ENCODE results near the gene KLK7. TPM values are rescaled to one million over a fixed set of nuclear protein-coding genes. Genes with fewer than 3 reads are reported as not detected.

The KLK7 gene
- total RNA-seq, 1 experiment from 2014 or later = not detected

DNA sequence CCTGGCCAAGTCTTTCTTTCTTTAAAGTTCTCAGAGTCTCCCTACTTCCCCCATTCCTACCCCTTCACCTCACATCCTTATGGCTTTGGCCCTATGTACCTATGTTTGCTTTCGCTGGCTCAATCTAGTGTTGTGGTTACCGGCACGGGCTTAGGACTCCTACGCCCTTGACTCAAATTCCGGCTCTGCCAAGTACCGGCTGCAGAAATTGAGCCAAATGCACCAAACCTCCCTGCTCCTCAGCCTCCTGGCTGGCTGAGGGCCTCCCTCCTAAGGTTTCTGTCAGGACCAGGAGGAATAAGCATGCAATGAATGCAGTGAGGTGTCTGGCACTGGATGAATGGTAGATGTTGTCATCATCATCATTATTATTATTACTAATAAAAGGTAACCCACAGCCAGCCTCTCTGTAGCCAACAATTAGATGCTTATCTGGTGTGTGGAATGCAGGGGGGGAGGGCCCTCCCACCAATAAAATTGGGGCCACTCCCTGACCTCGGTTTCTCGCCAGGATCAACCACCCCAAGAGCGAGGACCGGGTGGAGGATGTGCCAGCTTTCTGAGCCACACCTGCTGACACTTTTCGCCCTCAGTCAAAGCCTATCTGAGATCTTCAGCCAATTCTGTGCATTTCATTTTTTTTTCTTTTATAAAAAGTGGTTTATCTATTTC is 51.6 kb downstream of the KLK7 start:
- POLR2A ChIA-PET (ENCODE audit: low non-redundant PET) = no interaction called here
- intact Hi-C loops (cut with micrococcal nuclease; ENCODE audit: unreplicated experiment) = no loop called here
- Histone ChIP-seq H3K4me1 (ENCODE audit: insufficient read depth, low read length, poor library complexity, severe bottlenecking) (no peaks in the 10 kb centered on the region), H3K36me3 (ENCODE audit: insufficient read depth, low read length, poor library complexity, severe bottlenecking) (no peaks in the 10 kb centered on the region), H3K4me3 (ENCODE audit: low read depth, low read length, poor library complexity, severe bottlenecking) (no peak overlapping the region), H3K27me3 (replicated peaks; ENCODE audit: insufficient read depth, low read depth, low read length, poor library complexity) (peaks cover 3% of the 10 kb centered on the region), H3K27ac (ENCODE audit: low read depth, low read length, poor library complexity, severe bottlenecking) (no peak overlapping the region), H3K9me3 (ENCODE audit: low read depth, low read length, poor library complexity, severe bottlenecking) (no peaks in the 10 kb centered on the region)
- DNase-seq (ENCODE audit: low spot score) = no peak
- CTCF ChIA-PET = interaction anchor here (0.7 kb wide), 1 partner anchor 297 kb away, joined by 5 read pairs; no protein-coding TSS in a partner anchor
- no TSS peak for BruUV-seq (replicated peaks)
- TF ChIP-seq, protein P1, sequence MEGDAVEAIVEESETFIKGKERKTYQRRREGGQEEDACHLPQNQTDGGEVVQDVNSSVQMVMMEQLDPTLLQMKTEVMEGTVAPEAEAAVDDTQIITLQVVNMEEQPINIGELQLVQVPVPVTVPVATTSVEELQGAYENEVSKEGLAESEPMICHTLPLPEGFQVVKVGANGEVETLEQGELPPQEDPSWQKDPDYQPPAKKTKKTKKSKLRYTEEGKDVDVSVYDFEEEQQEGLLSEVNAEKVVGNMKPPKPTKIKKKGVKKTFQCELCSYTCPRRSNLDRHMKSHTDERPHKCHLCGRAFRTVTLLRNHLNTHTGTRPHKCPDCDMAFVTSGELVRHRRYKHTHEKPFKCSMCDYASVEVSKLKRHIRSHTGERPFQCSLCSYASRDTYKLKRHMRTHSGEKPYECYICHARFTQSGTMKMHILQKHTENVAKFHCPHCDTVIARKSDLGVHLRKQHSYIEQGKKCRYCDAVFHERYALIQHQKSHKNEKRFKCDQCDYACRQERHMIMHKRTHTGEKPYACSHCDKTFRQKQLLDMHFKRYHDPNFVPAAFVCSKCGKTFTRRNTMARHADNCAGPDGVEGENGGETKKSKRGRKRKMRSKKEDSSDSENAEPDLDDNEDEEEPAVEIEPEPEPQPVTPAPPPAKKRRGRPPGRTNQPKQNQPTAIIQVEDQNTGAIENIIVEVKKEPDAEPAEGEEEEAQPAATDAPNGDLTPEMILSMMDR (conservative IDR thresholded peaks at IDR 0.05; ENCODE audit: low read depth, low read length) = no peak
- no peak for TF ChIP-seq EZH2 (IDR thresholded peaks at IDR 0.05; ENCODE audit: borderline replicate concordance, low read depth, low read length, poor library complexity, severe bottlenecking)

DNA sequence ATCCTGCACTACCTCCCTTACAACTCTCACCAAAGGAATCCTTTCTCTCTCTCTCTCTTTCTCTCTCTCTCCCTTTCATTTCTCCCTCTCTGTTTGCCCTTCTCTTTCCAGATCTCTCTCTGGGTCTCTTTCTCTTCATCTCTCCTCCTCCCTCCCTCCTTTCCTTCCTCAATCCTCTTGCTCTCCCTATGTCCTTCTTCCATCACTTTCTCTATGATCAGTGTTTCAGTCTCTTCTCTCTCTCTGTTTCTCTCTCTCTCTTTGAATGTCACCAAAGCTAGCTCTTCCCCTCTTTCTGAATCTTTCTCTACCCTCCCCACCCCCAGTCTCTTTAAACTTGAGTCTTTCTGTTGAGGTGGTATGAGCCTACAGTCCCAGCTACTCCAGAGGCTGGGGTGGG is 52.7 kb downstream of the KLK7 start:
- peaks cover 3% of the 10 kb centered on the region for H3K27me3 ChIP-seq (replicated peaks; ENCODE audit: insufficient read depth, low read depth, low read length, poor library complexity)
- no peak for TF ChIP-seq EZH2 (IDR thresholded peaks at IDR 0.05; ENCODE audit: borderline replicate concordance, low read depth, low read length, poor library complexity, severe bottlenecking)
- TF ChIP-seq, protein P1 (conservative IDR thresholded peaks at IDR 0.05; ENCODE audit: low read depth, low read length) = no peak
- ChIA-PET POLR2A (ENCODE audit: low non-redundant PET) (no interaction called here), CTCF (interaction anchor here (0.7 to 0.9 kb wide), 2 partner anchors 59 to 162 kb away, joined by 3 to 6 read pairs; no protein-coding TSS in a partner anchor)
- no peaks in the 10 kb centered on the region for H3K9me3 ChIP-seq (ENCODE audit: low read depth, low read length, poor library complexity, severe bottlenecking)
- no peak overlapping the region for H3K27ac ChIP-seq (ENCODE audit: low read depth, low read length, poor library complexity, severe bottlenecking)
- no peak for DNase-seq (ENCODE audit: low spot score)
- BruUV-seq (replicated peaks) = no TSS peak
- H3K4me1 ChIP-seq (ENCODE audit: insufficient read depth, low read length, poor library complexity, severe bottlenecking) = no peaks in the 10 kb centered on the region
- intact Hi-C loops (cut with micrococcal nuclease; ENCODE audit: unreplicated experiment) = loop anchor here (2.0 kb wide), 1 partner anchor 86 kb away; no protein-coding TSS in a partner anchor
- H3K4me3 ChIP-seq (ENCODE audit: low read depth, low read length, poor library complexity, severe bottlenecking) = no peak overlapping the region
- no peaks in the 10 kb centered on the region for H3K36me3 ChIP-seq (ENCODE audit: insufficient read depth, low read length, poor library complexity, severe bottlenecking)

DNA sequence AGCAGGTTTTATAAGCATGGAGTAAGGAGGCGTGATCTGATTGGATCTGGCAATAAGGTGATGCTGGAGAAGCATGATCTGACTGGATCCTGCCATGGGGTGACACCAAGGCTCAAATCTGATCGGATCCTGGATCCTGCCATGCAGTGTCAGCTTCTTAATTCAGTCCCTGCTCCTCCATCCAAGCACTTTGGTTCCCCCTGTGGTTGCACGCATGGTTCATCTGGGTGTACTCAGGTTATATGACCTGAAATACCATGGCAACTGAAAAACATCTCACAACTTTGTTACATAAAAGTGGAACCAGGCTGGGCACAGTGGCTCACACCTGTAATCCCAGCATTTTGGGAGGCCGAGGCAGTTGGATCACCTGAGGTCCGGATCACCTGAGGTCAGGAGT is 54.9 kb downstream of the KLK7 start:
- no peaks in the 10 kb centered on the region for H3K36me3 ChIP-seq (ENCODE audit: insufficient read depth, low read length, poor library complexity, severe bottlenecking)
- BruUV-seq (replicated peaks) = no TSS peak
- ChIA-PET POLR2A (ENCODE audit: low non-redundant PET) (no interaction called here), CTCF (interaction anchor here (0.6 to 2.0 kb wide), 2 partner anchors 88 to 101 kb away, joined by 4 to 7 read pairs; no protein-coding TSS in a partner anchor)
- no peak for TF ChIP-seq EZH2 (IDR thresholded peaks at IDR 0.05; ENCODE audit: borderline replicate concordance, low read depth, low read length, poor library complexity, severe bottlenecking)
- no peak overlapping the region for H3K4me3 ChIP-seq (ENCODE audit: low read depth, low read length, poor library complexity, severe bottlenecking)
- H3K27ac ChIP-seq (ENCODE audit: low read depth, low read length, poor library complexity, severe bottlenecking) = no peak overlapping the region
- DNase-seq (ENCODE audit: low spot score) = no peak
- no peaks in the 10 kb centered on the region for H3K4me1 ChIP-seq (ENCODE audit: insufficient read depth, low read length, poor library complexity, severe bottlenecking)
- intact Hi-C loops (cut with micrococcal nuclease; ENCODE audit: unreplicated experiment) = loop anchor here (10.0 kb wide), 2 partner anchors 166 to 574 kb away; no protein-coding TSS in a partner anchor
- peaks cover 3% of the 10 kb centered on the region for H3K27me3 ChIP-seq (replicated peaks; ENCODE audit: insufficient read depth, low read depth, low read length, poor library complexity)
- H3K9me3 ChIP-seq (ENCODE audit: low read depth, low read length, poor library complexity, severe bottlenecking) = no peaks in the 10 kb centered on the region

Other genes starting within 250 kb of the KLK7 start
- gene GPR32, start 213.5 kb downstream of the KLK7 start, total RNA-seq (2021) = not detected in 2 replicates
- not detected in 2 replicates for gene ACP4, start 193.5 kb downstream of the KLK7 start, total RNA-seq (2021)
- gene KLK1, start 160.1 kb downstream of the KLK7 start, total RNA-seq (2021) = 0.68 TPM in 1 of 2 replicates, not detected in the other
- not detected in 2 replicates for gene KLK15, start 150.3 kb downstream of the KLK7 start, total RNA-seq (2021)
- gene KLK3, start 129.0 kb downstream of the KLK7 start, total RNA-seq (2021) = not detected in 2 replicates
- not detected in 2 replicates for gene KLK2, start 110.5 kb downstream of the KLK7 start, total RNA-seq (2021)
- not detected in 2 replicates for gene KLK4, start 72.5 kb downstream of the KLK7 start, total RNA-seq (2021)
- not detected in 2 replicates for gene KLK5, start 30.9 kb downstream of the KLK7 start, total RNA-seq (2021)
- gene KLK6, start 14.3 kb downstream of the KLK7 start, total RNA-seq (2021) = not detected in 2 replicates
- gene KLK8, start 17.7 kb upstream of the KLK7 start, total RNA-seq (2021) = not detected in 2 replicates
- gene KLK10, start 35.8 kb upstream of the KLK7 start, total RNA-seq (2021) = not detected in 2 replicates
- not detected in 2 replicates for gene KLK11, start 42.7 kb upstream of the KLK7 start, total RNA-seq (2021)
- gene KLK12, start 51.1 kb upstream of the KLK7 start, total RNA-seq (2021) = not detected in 2 replicates
- gene KLK13, start 81.2 kb upstream of the KLK7 start, total RNA-seq (2021) = not detected in 2 replicates
- 1.0 and 1.2 TPM in 2 replicates for gene KLK14, start 99.0 kb upstream of the KLK7 start, total RNA-seq (2021)
- 11.8 and 13.4 TPM in 2 replicates for gene CTU1, start 124.5 kb upstream of the KLK7 start, total RNA-seq (2021)
- gene SIGLEC9, start 141.0 kb upstream of the KLK7 start, total RNA-seq (2021) = not detected in 2 replicates
- not detected in 2 replicates for gene SIGLEC7, start 158.4 kb upstream of the KLK7 start, total RNA-seq (2021)
- gene CD33, start 241.2 kb upstream of the KLK7 start, total RNA-seq (2021) = not detected in 2 replicates